RWPE1 (cell line): Measurements from ENCODE around the gene HOXA7.

Experiments used
- CTCF ChIA-PET: fragments of 350-600 bp; sonication (Branson Sonifier 250); formaldehyde crosslinking; extraction: SDS; loops from one replicate; lab custom pipeline; 2021; lab: Yijun Ruan, JAX
- POLR2A ChIA-PET: fragments of 400-600 bp; formaldehyde crosslinking; extraction: SDS; loops from one replicate; lab custom pipeline; 2020; ENCODE audit warnings: antibody characterized with exemption; ENCODE audit not compliant: low non-redundant PET; lab: Yijun Ruan, JAX
- DNase-seq: peaks from one replicate; pipeline ENCODE4 v3.0.0; 2012; ENCODE audit warnings: low spot score
- H3K27ac ChIP-seq: fragments of 450-650 bp; 2 replicates; pipeline ENCODE4 v1.5.1; 2017
- TF ChIP-seq, protein P1 (sequence below): fragments of 450-650 bp; conservative IDR thresholded peaks from 2 replicates; pipeline ENCODE4 v1.5.1; 2017; ENCODE audit warnings: low read depth, mild to moderate bottlenecking

The HOXA7 gene

DNA sequence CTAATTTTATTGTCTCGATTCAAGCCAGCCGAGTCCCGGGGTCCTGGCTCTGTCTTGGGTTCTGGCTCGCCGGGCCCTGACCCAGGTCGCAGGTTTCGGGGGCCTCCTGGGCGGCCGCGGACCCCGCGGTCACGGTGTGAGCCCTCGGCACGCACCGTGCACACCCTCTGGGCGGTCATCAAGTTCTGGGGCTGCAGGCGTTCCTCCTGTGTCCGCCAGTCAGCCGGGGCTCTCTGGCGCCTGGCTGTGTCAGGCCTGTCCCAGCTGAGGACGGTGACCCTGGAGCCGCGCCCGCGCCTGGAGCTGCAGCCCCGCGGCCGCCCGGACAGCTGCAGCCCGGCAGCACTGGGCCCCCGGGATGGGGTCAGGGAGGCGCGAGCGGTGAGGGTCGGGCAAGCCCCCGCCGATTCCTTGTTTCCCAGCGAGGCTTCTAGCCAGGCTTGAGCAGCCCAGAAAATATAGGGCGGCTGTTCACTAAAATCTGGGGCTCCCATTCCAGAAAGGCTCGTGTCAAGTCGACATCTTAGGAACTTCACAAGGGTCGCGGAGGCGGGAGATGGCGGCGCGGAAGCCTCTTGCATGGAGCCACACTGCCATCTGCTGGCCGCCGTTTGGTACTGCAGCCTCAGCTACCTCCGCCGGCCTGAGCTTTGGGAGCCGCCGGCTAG, 4.2 kb upstream of the HOXA7 start:
- no peak for DNase-seq
- ChIA-PET CTCF (interaction anchor here (0.6 to 2.5 kb wide), 19 partner anchors 10 to 962 kb away, joined by 3 to 45 read pairs (median 5); partner anchors contain the start of genes HOXA10, HOXA11, HOXA3 and HOXA5), POLR2A (interaction anchor here (0.6 to 0.7 kb wide), 3 partner anchors 27 to 46 kb away, joined by 3 read pairs; no protein-coding TSS in a partner anchor)
- TF ChIP-seq, protein P1, sequence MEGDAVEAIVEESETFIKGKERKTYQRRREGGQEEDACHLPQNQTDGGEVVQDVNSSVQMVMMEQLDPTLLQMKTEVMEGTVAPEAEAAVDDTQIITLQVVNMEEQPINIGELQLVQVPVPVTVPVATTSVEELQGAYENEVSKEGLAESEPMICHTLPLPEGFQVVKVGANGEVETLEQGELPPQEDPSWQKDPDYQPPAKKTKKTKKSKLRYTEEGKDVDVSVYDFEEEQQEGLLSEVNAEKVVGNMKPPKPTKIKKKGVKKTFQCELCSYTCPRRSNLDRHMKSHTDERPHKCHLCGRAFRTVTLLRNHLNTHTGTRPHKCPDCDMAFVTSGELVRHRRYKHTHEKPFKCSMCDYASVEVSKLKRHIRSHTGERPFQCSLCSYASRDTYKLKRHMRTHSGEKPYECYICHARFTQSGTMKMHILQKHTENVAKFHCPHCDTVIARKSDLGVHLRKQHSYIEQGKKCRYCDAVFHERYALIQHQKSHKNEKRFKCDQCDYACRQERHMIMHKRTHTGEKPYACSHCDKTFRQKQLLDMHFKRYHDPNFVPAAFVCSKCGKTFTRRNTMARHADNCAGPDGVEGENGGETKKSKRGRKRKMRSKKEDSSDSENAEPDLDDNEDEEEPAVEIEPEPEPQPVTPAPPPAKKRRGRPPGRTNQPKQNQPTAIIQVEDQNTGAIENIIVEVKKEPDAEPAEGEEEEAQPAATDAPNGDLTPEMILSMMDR, result peak; percentile 99
- peak overlapping the region; percentile 94 for H3K27ac ChIP-seq

- no peak for DNase-seq
- peak overlapping the region; percentile 94 for H3K27ac ChIP-seq
- ChIA-PET POLR2A (no interaction called here), CTCF (interaction anchor here (0.6 to 2.5 kb wide), 15 partner anchors 9 to 962 kb away, joined by 3 to 45 read pairs (median 5); partner anchors contain the start of genes HOXA10, HOXA3 and HOXA5)
- TF ChIP-seq, protein P1, result no peak
Observed at GRCh38 chr7:27160145-27160545, 3.7 kb upstream of the HOXA7 start.

DNA sequence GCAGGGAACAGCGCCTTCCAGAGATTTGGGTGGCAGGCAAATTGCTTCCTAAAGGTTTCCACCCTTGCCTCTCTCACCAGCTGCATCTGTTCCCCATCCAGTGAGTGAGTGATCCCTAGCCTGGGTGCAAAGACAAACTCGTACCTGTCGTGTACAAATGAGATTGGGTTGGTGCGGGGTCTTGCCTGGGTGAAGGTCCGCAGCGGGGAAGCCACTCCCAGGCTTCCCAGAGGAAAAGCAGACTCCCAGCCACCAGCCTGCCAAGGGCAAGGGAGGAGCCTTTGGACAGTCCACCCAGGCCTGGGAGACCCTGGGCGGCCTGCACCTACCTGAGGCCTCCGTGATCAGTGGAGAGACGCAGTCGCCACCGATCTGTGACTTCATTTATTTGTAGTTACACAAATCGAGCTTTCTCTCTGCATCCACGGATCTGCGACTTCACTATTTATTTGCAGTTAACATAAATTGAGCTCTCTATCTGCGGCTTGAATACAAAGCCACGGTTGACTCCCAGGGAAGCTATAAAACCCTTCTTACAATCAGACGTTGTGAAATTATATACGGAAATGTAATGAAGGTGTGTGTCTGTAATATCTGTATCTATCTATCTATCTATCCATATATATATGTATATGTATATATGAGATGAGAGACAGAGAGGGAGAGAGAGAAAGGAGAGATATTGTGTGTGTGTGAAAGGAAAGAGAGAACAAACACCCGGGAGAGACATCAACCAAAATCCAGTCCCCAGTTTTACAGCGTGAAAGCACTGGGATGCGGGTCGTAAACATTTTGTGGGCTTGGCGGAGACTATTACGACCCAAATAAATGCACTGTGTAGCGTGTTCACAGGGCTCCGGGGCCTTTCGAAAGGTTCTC, 3.0 kb upstream of the HOXA7 start:
- H3K27ac ChIP-seq, result peak overlapping the region; percentile 94
- no peak for DNase-seq
- TF ChIP-seq, protein P1, result no peak
- POLR2A ChIA-PET, result no interaction called here
- CTCF ChIA-PET, result interaction anchor here (0.7 to 1.3 kb wide), 4 partner anchors 9 to 352 kb away, joined by 3 to 4 read pairs (median 3); no protein-coding TSS in a partner anchor

- TF ChIP-seq, protein P1, result no peak
- ChIA-PET POLR2A (no interaction called here), CTCF (interaction anchor here (0.7 to 1.3 kb wide), 4 partner anchors 8 to 75 kb away, joined by 3 to 4 read pairs (median 3); no protein-coding TSS in a partner anchor)
- no peak for DNase-seq
- peak overlapping the region; percentile 19; the same call in 1 of the 2 replicates for H3K27ac ChIP-seq
Observed at GRCh38 chr7:27158436-27159265, 2.2 kb upstream of the HOXA7 start.

GRCh38 chr7:27157702-27158431, 1.4 kb upstream of the HOXA7 start:
- TF ChIP-seq, protein P1, result no peak
- peak overlapping the region; percentile 90 for H3K27ac ChIP-seq
- no peak for DNase-seq
- CTCF ChIA-PET, result interaction anchor here (0.7 kb wide), 1 partner anchor 14 kb away, joined by 3 read pairs; no protein-coding TSS in a partner anchor
- POLR2A ChIA-PET, result no interaction called here
